Stimulated activated CD4-positive, alpha-beta T cell treated with anti-CD3 and anti-CD28 coated beads, Interleukin-4, amount 100 ng/mL, for 1 hour (primary cell): ENCODE data around the gene NACA.

Experiments used
- DNase-seq: peaks from one replicate; pipeline ENCODE4 v3.0.0-alpha.2; 2020

NACA gene

DNA sequence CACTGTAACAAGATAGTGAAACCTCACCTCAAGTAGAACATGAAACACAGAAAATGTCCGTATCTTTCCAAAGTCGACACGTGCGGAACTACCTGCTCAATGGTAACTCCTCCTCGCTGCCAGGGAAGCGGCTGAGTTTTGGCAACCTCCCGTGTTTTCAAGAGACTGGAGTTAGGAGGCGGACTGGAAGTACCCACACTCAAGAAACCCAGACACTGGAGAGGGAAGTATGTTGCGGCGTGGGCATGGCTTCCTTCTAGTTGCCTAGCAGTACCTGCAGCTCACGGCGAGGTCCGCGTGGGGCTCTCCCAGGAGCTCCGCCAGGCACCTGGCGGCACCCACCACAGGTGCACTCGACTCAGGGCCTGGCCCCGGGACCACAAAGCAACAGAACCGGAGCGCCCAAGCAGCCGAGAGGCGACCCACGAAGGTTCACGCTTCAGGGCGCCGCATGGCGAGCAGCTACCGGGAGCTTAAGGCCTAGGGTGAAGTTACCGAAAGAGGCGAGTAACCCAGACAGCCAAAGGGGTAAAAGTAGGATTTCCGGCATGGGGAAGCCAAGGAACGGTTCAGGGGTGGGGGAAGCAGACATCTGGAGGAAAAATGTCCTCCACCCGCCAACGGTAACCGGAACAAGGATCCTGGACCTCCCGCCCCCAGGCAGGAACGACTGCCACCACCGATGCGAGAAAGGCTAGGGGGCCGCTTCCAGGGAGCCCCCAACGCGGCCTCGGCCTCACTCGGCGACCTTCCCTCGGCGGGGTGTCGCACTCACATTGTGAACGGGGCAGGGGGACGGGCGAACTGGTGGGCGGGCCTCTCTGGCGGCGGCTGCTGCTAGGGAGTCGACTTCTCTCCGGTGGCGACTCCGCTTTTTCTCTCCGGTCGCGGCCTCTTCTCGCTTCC is 37.6 kb downstream of the NACA start:
- peak; percentile 60 for DNase-seq

DNA sequence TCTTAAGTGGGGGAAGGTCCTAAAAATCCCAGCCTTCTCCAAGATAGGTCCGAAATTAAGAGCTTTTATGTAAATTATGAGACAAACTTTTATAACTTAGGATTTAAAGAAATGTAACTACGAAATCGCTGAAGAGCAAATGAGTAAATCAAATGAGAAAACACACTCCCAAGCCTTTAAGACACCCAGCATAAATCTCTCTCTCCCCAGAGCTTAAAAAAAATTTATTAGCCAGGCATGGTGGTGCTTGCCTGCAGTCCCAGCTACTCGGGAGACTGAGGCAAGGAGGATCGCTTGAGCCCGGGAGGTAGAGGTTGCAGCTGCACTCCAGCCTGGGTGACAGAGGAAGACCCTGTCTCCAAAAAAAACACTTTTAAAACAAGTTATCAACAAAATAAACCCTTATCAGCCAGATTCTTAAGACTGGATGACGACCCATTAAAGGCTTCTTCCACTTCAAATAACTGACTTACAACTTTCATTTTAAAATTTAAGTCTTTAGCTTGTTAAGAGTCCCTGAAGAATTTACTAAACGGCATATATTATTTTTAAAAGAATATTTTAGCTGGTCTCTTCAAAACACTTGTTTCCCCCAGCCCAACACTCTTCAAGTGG is 40.2 kb downstream of the NACA start:
- DNase-seq = no peak

DNA sequence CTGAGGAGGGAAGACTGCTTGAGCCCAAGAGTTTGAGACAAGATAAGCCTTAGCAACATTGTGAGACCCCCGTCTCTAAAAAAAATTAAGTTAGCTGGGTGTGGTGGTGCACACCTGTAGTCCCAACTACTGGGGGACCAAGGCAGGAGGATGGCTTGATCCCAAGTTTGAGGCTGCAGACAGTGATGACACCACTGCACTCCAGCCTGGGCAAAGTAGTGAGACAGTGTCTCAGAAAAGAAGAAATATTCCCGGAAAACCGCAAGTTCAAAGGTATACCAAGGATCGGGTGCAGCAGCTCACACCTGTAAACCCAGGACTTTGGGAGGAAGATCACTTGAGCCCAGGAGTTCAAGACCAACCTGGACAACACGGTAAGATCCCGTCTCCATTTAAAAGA is 42.8 kb downstream of the NACA start:
- no peak for DNase-seq

DNA sequence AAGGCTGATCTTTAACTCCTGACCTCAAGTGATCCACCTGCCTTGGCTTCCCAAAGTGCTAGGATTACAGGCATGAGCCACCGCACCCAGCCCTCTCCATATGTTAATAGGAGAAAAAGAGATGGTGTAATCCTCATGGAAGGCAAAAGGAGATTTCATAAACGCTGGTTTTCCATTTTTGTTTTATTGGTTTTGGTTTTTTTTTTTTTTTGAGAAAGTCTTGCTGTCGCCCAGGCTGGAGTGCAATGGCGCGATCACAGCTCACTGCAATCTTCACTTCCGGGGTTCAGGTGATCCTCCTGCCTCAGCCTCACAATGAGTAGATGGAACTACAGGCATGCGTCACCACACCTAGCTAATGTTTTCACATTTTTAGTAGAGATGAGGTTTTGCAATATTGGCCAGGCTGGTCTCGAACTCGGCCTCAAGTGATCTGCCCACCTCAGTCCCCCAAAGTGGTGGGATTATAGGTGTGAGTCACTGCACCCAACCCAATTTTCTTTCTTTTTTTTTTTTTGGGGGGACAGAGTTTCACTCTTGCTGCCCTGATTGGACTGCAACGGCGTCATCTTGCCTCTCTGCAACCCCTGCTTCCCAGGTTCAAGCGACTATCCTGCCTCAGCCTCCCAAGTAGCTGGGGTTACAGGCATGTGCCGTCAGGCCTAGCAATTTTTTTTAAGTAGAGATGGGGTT is 45.1 kb downstream of the NACA start:
- no peak for DNase-seq

DNA sequence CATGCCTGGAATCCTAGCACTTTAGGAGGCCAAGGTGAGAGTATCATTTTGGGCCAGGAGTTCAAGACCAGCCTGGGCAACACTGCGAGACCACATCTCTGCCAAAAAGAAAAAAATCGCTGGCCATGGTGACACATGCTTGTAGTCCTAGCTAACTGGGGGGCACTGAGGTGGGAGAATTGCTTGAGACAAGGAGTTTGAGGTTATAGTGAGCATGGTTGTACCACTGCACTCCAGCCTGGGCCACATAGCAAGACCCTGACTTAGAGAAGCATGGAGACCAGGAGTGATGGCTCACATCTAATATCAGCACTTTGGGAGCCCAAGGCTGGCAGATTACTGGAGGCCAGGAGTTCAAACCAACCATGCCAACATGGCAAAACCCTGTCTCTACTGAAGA is 46.2 kb downstream of the NACA start:
- DNase-seq = no peak

DNA sequence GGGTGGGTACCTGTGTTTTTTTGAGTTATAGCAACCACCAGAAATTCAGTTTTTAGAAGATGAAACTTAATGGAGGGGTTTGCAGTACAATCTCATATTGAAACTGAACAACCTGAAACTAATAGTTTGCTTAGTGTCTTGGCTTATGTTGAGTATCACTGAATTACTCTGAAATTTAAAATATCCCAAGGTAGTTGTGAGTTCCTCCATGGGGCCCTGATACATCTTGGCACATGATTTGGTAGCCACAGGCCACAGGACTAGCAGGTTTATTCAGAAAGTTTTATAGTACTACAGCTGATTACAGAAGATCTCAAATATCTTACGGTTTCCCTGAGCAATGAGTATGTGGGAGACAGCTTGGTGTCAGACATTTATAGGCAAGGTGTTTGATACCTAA is 47.4 kb downstream of the NACA start:
- DNase-seq = no peak

DNA sequence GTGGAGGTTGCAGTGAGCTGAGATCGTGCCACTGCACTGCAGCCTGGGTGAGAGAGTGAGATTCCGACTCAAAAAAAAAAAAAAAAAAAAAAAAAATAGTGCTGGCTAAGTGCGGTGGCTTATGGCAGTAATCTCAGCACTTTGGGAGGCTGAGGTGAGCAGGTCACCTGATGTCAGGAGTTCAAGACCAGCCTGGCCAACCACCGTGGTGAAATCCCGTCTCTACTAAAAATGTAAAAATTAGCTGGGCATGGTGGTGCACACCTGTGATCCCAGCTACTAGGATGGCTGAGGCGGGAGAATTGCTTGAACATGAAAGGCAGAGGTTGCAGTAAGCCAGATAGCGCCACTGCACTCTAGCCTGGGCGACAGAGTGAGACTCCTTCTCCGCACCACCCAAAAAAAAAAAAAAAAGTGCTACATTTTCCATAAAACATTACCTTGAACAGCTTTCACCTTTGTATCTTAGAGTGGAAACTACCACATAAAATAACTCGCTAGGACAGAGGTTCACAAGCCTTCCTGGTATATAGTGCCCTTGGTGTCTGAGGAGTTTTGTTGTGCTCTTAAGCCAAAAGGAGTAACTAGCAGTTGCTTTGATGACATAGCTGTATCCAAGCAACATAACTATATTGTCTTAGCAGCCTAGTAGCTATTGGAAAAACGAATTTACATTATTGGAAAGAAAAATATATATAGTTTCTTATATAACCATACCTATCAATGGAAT is 48.1 kb downstream of the NACA start:
- no peak for DNase-seq

DNA sequence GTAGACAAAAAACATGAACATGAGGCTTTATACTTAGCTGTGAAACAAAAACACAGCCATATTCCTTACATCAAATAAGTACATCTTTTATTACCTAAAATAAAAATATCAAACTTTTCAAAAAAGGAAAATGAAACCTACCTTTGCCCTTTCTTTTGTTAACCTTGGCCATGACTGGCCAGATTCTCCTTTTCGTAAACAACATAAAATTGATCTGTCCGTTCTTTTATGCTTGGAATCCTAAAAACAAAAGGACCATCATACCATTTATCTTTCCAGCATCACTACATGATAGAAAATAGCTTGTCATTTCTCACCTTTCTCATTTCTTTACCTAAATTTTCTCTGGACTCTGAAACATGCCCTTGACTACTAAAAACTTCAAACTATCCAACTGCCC is 53.5 kb downstream of the NACA start:
- no peak for DNase-seq

DNA sequence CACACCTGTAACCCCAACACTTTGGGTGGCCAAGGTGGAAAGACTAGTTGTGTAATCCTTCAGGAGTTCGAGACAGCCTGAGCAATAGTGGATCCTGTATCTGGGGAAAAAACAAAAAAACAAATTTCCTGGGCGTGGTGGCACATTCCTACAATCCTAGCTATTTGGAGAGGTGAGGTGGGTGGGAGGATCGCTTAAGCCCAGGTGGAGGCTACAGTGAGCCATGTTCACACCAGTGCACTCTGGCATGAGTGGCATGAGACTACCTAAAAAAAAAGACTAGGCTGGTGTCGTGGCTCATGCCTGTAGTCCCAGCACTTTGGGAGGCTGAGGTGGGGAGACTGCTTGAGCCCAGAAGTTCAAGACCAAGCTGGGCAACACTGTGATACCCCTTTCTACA is 54.3 kb downstream of the NACA start:
- DNase-seq = no peak

DNA sequence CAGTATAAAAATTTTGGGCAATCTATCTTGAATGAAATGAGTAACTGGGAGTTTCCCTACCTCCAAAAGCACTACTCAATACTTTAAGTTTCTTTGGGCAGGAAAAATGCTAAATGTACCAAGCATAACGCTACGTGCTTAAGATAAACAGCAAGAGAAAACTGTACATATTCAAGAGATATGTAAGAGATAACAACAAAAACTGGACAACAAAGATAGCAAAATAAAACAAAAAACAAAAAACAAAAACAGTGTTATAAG is 57.0 kb downstream of the NACA start:
- no peak for DNase-seq
